NCI-H345 treated with DMSO at 0.1 percent for 48 hours (cell line): ENCODE measurements around the gene FGD2.
A peak's percentile ranks its signal among the peaks of the same experiment; 100 is the strongest.
"Not testable (repeated sequence)": the region's sequence is repeated elsewhere in the genome, so short reads cannot be mapped to it uniquely, and the experiment has no call there.

ENCODE experiments used
- DNase-seq: peaks from one replicate; lab custom pipeline; 2025; ENCODE audit not compliant: unreplicated experiment; lab: John Stamatoyannopoulos, UW

The FGD2 gene

DNA sequence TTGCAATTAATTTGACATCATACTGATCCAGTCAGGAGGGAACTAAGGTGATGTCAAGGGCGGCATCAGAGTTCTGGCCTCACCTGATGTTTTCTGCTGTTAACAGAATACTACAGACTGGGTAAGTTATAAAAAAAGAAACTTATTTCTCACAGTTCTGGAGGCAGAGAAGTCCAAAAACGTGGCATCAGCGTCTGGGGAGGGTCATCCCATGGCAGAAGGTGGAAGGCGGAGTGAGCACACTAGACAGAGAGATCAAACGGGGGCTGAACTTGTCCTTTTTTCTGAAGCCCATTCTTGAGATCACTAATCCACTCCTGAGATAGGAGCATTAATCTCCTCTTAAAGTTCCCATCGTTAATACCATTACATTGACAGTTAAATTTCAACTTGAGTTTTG is 16.2 kb upstream of the FGD2 start:
- no peak for DNase-seq

GRCh38 chr6:36990401-36990800 is 15.1 kb upstream of the FGD2 start:
- DNase-seq, result not testable (repeated sequence)

DNA sequence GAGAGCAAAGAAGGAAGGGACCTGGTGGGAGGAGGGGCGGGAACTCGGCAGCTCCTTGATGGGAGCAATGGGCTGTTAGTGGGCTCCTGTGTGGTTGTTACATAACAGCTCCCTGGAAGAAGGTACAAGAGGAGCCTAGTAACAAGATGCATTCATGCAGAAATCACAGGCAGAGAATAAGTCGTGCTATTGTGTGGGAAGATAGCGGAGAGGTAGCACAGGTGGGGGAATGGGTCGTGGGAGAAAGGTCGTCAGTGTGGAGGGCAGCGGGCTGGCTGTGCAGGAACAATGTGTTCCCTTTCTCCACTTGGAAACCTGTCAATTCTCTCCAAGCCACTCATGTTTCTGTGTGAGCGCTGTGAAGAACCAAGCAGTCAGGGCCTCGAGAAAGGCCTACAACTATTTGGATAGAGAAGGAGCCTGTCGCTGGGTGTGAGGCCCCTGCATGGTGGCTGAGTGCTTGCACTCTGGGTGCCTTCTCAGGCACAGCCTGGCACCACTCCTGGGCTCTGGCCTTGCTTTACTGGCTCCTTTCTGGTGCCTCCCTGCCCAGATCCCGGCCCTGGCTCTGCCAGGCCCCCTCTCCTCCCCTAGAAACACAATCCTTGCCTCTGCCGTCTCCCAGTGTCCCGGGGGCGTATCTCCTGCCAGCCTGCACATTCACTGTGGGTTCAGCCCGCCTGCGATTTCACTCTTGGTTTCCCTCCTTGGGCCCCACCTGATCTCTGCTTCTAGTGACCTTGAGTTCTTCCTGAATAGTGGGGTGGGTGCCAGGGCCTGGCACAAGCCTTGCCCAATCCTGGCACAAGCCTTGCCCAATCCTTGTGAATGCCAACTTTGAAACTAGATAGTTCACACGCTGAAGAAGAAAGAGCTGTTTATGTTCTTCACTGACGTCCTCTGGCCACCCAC is 7.4 kb upstream of the FGD2 start:
- DNase-seq, result no peak

DNA sequence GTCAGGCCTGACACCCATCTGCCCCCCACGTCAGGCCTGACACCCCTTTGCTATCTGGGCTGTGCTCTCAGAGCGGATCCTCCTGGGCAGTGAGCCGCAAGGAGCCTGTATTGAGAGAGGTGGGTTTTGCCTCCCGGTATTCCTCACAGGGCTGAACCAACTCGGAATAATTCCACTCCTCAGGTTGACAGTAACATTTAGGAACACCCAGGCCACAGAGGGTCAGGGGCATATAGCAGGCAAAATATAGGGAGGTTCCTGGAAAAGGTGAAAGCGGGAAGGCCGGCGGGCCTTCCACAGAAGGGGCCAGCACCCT is 6.8 kb upstream of the FGD2 start:
- DNase-seq, result no peak

- DNase-seq, result peak; percentile 94
Observed at GRCh38 chr6:36999061-36999750, 6.2 kb upstream of the FGD2 start.

DNA sequence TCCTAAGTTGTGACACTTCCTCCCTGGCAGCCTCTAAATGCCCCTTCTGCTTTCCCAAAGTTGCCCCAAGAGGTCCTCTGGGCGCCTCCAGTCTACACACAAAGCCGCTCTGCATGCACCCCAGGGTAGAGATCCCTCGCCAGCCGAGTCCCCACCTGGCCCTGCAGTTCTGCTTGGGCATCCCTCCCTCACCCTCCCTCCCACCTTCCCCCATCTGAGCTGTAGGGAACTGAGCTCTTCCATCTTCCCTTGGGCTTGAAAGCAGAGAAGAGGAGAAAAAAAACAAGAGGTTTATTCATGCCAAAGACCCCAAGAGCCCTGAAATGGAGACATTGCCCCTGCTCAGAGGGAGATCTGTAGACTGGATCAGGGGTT is 5.7 kb upstream of the FGD2 start:
- peak; percentile 81 for DNase-seq

DNA sequence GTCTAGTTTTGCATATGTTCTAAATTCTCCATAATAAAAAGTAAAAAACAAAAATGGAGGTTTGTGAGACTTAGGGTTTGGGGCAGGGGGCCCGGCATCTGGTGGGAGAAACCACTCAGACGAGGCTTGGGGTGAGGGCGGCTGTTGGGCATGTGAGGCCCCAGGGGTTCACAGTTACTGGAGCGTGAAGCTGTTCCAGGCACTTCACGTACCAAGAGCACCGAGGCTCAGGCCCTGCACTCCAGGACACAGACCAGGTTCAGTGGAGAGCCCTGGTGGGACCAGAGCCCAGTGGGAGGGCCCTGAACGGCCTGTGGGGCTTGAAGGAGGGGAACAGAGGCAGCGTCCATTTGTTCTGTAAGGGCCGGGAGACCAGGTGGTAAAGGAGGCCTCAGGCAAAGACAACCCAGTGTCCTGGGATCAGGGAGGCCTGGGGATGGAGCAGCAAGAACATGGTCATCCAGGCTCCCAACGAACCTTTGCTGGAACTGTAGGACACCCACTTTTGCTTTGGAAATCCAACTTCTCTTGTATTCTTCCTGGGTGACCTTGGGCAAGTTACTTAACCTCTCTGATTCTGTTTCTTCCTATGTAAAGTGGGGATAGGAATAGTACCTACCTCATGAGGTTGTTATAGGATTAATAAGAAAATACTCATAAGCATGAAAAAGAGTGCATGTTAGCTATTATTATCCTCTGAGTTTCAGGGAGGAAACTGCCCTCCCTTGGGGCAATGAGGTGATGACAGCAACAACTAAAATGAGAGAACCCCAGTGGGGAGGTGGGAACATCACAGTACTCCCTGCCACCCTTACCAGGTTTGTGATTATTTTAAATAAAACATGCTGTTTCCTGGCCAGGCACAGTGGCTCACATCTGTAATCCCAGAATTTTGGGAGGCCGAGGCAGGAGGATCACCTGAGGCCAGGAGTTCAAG is 1.1 kb upstream of the FGD2 start:
- no peak for DNase-seq

DNA sequence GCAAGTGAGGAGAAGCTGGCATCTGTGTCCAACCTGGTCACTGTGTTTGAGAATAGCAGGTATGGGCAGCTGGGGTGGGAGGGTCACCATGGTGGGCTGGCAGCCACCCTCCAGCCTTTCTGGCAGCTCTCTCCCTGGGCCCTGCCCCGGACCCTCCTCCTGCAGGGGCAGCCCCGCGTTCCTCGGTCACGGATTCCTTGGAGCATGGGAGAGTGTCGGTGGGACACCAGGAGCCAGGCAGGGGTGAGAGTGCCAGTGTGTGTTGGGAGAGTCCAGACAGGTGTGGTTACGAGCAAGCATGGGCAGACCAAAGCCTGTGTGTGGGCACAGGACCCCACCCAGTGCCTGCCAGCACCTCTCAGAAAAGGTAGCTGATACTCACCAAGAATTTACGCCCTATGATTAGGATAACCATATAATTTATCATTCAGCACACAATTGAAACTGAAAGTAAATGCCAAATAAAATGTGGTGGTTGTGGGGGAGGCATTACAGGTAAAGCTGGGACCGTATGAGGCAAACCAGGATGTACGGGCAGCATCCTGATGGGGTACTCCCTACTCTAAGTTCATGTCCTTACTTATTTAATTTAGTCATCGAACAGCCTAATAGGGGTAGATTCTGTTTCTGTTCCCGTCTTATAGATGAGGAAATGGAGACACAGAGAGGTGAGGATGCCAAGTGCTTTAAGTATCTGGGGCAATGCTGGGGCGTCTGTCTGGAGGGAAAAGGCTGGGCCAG is 542 bp downstream of the FGD2 start:
- DNase-seq, result no peak

DNA sequence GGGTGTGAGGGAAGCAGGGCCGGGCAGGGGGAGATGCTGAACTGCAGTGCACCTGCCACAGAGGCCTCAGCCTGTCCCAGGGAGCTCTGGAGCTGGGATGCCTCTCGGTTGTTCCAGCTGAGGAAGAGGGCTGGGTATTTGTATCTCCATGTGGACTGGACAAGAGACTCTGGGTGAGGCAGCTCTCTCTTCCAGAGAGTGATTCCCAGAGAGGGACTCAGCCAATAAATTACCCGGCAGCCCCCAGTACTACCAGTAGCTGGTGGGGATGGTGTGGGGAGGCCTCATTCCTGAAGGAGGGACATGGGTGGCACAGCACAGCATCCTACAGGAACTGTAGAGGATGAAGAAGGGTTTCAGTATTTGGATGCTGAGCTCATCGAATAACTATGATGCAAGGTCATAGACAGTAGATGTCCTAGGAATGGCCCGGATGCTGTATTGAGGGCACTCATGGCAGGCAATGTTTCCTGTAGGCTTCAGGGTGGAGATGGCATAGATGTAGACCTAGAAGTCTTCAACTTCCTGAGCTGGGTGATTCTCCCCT is 1.4 kb downstream of the FGD2 start:
- DNase-seq, result no peak

GRCh38 chr6:37007340-37008043 is 2.0 kb downstream of the FGD2 start:
- no peak for DNase-seq

GRCh38 chr6:37008484-37009465 is 3.3 kb downstream of the FGD2 start:
- no peak for DNase-seq

- no peak for DNase-seq
Observed at GRCh38 chr6:37010402-37010892, 5.0 kb downstream of the FGD2 start.

GRCh38 chr6:37011656-37012378 is 6.4 kb downstream of the FGD2 start:
- DNase-seq, result no peak

DNA sequence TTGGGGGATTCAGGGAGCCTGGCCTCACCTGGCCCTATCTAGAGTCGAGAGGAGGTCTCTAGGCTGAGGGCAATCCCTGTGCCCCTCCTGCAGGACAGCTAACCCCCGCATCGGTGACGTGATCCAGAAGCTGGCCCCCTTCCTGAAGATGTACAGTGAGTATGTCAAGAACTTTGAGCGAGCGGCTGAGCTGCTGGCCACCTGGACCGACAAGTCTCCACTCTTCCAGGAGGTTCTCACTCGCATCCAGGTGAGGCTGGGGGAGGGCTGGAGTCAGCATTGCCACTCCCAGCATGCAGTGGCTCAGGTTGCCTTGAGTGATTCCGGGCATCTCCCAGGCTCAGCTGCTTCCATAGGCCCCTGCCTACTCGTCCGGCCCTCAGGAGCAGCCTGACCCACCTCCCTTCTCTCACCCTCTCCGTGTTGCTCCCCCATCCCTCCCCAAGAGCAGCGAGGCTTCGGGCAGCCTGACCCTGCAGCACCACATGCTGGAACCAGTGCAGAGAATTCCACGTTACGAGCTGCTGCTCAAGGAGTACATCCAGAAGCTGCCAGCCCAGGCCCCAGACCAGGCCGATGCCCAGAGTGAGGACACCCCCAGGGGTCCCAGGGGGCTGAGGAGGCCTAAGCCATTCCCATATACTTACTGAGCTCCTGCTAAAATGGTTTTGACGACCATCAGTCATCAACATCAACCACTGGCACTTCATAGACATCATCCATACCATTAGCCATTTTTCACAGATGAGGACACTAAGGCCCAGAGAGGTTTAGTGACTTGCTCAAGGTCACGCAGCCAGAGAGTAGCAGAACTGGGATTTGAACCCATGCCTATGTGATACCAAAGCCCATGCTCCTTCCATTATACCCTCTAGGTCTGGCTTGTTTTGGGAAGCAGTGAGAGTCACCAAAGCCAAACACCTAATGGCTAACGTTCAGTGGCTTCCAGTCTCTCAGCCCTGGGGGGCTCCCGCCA is 8.3 kb downstream of the FGD2 start:
- DNase-seq, result no peak

- no peak for DNase-seq
Observed at GRCh38 chr6:37014667-37015066, 9.2 kb downstream of the FGD2 start.

DNA sequence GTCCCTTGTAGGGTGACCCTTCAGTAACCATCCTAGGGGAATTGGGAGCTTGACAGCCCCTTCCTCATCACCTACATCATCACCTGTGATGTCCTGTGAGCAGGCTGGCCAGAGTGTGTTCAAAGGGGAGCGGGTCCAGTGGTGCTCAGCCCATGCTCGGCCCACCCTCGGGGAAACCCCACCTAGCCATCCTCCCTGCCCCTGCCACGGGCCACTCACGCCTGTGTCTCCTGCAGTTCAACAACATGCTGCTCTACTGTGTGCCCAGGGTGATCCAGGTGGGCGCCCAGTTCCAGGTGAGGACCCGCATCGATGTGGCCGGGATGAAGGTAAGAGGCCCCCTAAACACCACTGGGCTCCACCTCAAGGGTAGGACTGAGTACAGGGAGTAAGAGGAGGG is 10.1 kb downstream of the FGD2 start:
- DNase-seq, result no peak

- no peak for DNase-seq
Observed at GRCh38 chr6:37016995-37017394, 11.5 kb downstream of the FGD2 start.
